Liver (tissue), 9 donors: ENCODE measurements around the gene TAF11L5. TPM values are rescaled to one million over a fixed set of nuclear protein-coding genes. Genes with fewer than 3 reads are reported as not detected.
"Not testable (repeated sequence)": the region's sequence is repeated elsewhere in the genome, so short reads cannot be mapped to it uniquely, and the experiment has no call there.

Source experiments
- DNase-seq: peaks from one replicate; pipeline ENCODE4 v3.0.0-alpha.2; 2017; ENCODE audit warnings: low spot score
- H3K27ac ChIP-seq, 2 donors: one replicate each; pipeline ENCODE4 v1.7.0; 2013; ENCODE audit warnings: inconsistent platforms in 2 of 2, low read length in 2 of 2, control low read depth in 1 of 2, low read depth in 1 of 2, mild to moderate bottlenecking in 1 of 2
- H3K27me3 ChIP-seq, 4 donors: one replicate each; pipeline versions ENCODE4 v1.6.1 to v1.7.0; 2013; ENCODE audit warnings: low read length in 3 of 4, inconsistent platforms in 1 of 4, mild to moderate bottlenecking in 1 of 4, moderate library complexity in 1 of 4; ENCODE audit not compliant: control insufficient read depth in 4 of 4, insufficient read depth in 4 of 4
- H3K36me3 ChIP-seq, 4 donors: one replicate each; pipeline versions ENCODE4 v1.6.1 to v1.7.0; 2013; ENCODE audit warnings: low read length in 3 of 4, mild to moderate bottlenecking in 3 of 4, low read depth in 1 of 4, moderate library complexity in 1 of 4; ENCODE audit not compliant: control insufficient read depth in 4 of 4, insufficient read depth in 3 of 4
- H3K4me1 ChIP-seq, 4 donors: one replicate each; pipeline versions ENCODE4 v1.6.1 to v1.7.0; 2013; ENCODE audit warnings: low read length in 3 of 4, mild to moderate bottlenecking in 3 of 4, moderate library complexity in 1 of 4; ENCODE audit not compliant: control insufficient read depth in 4 of 4, insufficient read depth in 4 of 4
- H3K4me3 ChIP-seq, 3 donors: one replicate each; pipeline versions ENCODE4 v1.6.1 to v1.7.0; 2013; ENCODE audit warnings: low read length in 3 of 3, control low read depth in 1 of 3, low read depth in 1 of 3, mild to moderate bottlenecking in 1 of 3
- H3K9ac ChIP-seq, 2 donors: one replicate each; pipeline ENCODE4 v1.7.0; 2013; ENCODE audit warnings: low read length in 2 of 2, mild to moderate bottlenecking in 2 of 2, moderate library complexity in 2 of 2, control low read depth in 1 of 2, low read depth in 1 of 2
- H3K9me3 ChIP-seq, 4 donors: one replicate each; pipeline versions ENCODE4 v1.6.1 to v1.7.0; 2013; ENCODE audit warnings: low read length in 3 of 4; ENCODE audit not compliant: control insufficient read depth in 4 of 4
- ATF3 ChIP-seq: IDR thresholded peaks from 2 replicates; pipeline ENCODE4 v1.6.1; 2016; ENCODE audit warnings: antibody characterized with exemption
- MAX ChIP-seq: IDR thresholded peaks from 2 replicates; pipeline ENCODE4 v1.6.1; 2016; ENCODE audit warnings: antibody characterized with exemption
- NR2F2 ChIP-seq: IDR thresholded peaks from 2 replicates; pipeline ENCODE4 v1.6.1; 2016; ENCODE audit warnings: antibody characterized with exemption
- RAD21 ChIP-seq, 2 donors: IDR thresholded peaks; 2 replicates each; pipeline ENCODE4 v1.6.1; 2016; ENCODE audit warnings: antibody characterized with exemption in 2 of 2, mild to moderate bottlenecking in 2 of 2
- REST ChIP-seq: IDR thresholded peaks from 2 replicates; pipeline ENCODE4 v1.6.1; 2016; ENCODE audit warnings: antibody characterized with exemption, mild to moderate bottlenecking
- SP1 ChIP-seq: IDR thresholded peaks from 2 replicates; pipeline ENCODE4 v1.6.1; 2018; ENCODE audit warnings: antibody characterized with exemption, mild to moderate bottlenecking
- WGBS: extraction: QIAGEN DNeasy Blood & Tissue Kit; methylation state at CpG from one replicate; pipeline ENCODE4 v1.1.7; 2013; 5-methylcytosine and 5-hydroxymethylcytosine counted together
- polyA plus RNA-seq, 2 donors: library from polyadenylated mRNA; stranded (reverse) in 1 of 2; unstranded in 1 of 2; fragments of 200-250 nt in 1 of 2; fragments of >200 nt in 1 of 2; fragmentation: Nextera tagmentation in 1 of 2; extraction: Ambion mirVana in 1 of 2; gene quantifications; one replicate each; pipeline versions ENCODE4 v1.2.1 to v1.2.3, GENCODE V29; 2013 to 2015
- total RNA-seq, 2 donors: library from RNA; depleted of rRNA; stranded (reverse); fragments of >200 nt; gene quantifications; one replicate each; pipeline ENCODE4 v1.2.3, GENCODE V29; 2014
- donor health status: healthy.
- donor health status: healthy.
- donor health status: healthy.
- donor health status: healthy.
- donor health status: healthy.

Gene TAF11L5
- total and polyA plus RNA-seq, 4 donors, result not detected

- no peak for TF ChIP-seq REST
- no peak for TF ChIP-seq RAD21 (IDR thresholded peaks at IDR 0.05)
- no peak for TF ChIP-seq NR2F2
- TF ChIP-seq MAX, result no peak
Measured at GRCh38 chr5:17497446-17497845, 27.6 kb upstream of the TAF11L5 start (continued).

- H3K4me3 ChIP-seq, H3K27me3 ChIP-seq: not testable (repeated sequence)
- WGBS, result 81% methylated on average over 8 of the region's 8 CpGs
Measured at GRCh38 chr5:17497931-17498330, 27.1 kb upstream of the TAF11L5 start, which contains the start of gene TAF11L2. Gene TAF11L2 (plus strand): TSS chr5:17498231.

GRCh38 chr5:17511775-17512325, 13.2 kb upstream of the TAF11L5 start:
- Histone ChIP-seq H3K9me3 (no peaks in the 10 kb centered on the region), H3K27me3 (no peaks in the 10 kb centered on the region), H3K36me3 (no peaks in the 10 kb centered on the region), H3K9ac (no peak overlapping the region), H3K4me1 (no peaks in the 10 kb centered on the region), H3K4me3 (no peak overlapping the region), H3K27ac (no peak overlapping the region)
- TF ChIP-seq ATF3 (no peak), SP1 (no peak), REST (no peak)
- WGBS, result 93% methylated on average over 17 of the region's 17 CpGs
- DNase-seq, result no peak

More at GRCh38 chr5:17497931-17498330, 27.1 kb upstream of the TAF11L5 start, which contains the start of gene TAF11L2:
- not testable (repeated sequence) for H3K9ac ChIP-seq, H3K9me3 ChIP-seq, H3K4me1 ChIP-seq, H3K36me3 ChIP-seq, H3K27ac ChIP-seq, DNase-seq

GRCh38 chr5:17517526-17517925, 7.5 kb upstream of the TAF11L5 start:
- not testable (repeated sequence) for H3K27ac ChIP-seq, H3K9ac ChIP-seq, H3K27me3 ChIP-seq, DNase-seq, H3K36me3 ChIP-seq, H3K4me3 ChIP-seq, H3K9me3 ChIP-seq, H3K4me1 ChIP-seq
- WGBS, result 82% methylated on average over 9 of the region's 12 CpGs

GRCh38 chr5:17518067-17518466, 7.0 kb upstream of the TAF11L5 start, which contains the start of gene TAF11L3:
Gene TAF11L3 (plus strand): TSS chr5:17518367.
- H3K4me1 ChIP-seq, H3K9me3 ChIP-seq, DNase-seq, H3K27me3 ChIP-seq, H3K4me3 ChIP-seq, H3K36me3 ChIP-seq, H3K27ac ChIP-seq, H3K9ac ChIP-seq: not testable (repeated sequence)
- no CpG with 5 or more reads among the region's 15 CpGs for WGBS

GRCh38 chr5:17519508-17519907, 5.5 kb upstream of the TAF11L5 start:
- H3K4me3 ChIP-seq, H3K9ac ChIP-seq, H3K36me3 ChIP-seq, H3K27me3 ChIP-seq, H3K9me3 ChIP-seq, DNase-seq, H3K27ac ChIP-seq, H3K4me1 ChIP-seq: not testable (repeated sequence)
- WGBS, result 87% methylated on average over 8 of the region's 14 CpGs
